Measurements from ENCODE around the gene CAMSAP2. TPM values are rescaled to one million over a fixed set of nuclear protein-coding genes. Genes with fewer than 3 reads are reported as not detected.

CAMSAP2 gene
- total RNA-seq, 1 experiment from 2014 or later = 28.6 TPM

DNA sequence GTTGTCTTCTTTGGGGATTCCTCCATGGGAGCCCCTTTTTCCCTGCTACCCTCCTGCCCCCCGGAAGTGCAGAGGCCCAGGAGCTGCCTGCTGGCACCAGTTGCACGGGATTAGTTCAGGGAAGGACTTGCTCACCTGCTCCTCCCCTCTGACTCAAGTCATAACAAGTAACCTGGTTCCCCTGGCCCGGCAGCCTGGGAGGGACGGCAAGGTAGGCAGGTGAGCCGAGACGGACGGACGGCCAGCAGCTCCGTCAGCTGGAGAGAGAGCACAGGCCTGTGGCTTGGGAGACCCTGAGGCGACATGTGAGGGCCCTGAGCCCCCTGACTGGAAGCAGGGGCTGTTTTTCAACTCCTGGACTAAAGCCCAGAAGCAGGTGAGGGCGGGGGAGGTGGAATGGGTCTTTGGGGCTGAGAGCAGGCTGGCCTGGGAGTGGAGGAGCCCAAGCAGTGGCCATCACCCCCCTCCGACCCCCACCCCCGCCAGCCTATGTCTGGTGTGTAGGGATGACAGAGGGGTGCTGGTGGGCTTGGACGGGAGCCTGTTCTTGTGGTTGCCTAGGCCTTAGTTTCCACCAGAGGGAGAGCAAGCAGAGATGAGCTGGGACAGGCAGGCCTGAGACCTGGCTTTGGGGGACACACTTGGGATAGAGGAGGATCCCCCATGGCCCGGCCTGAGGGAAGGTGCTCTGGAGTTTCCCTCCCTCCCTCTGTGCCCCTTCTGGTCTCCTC, 156.2 kb downstream of the CAMSAP2 start, which contains the start of gene INAVA:
INAVA (plus strand) TSS at position 189 of the 731 bp plus-strand sequence. CDS start 3,501 bp downstream, outside the sequence.
- H3K27me3 ChIP-seq (ENCODE audit: low read length) = no peaks in the 10 kb centered on the region
- H3K9me3 ChIP-seq (ENCODE audit: low read length) = no peaks in the 10 kb centered on the region
- TF ChIP-seq CTCF (conservative IDR thresholded peaks at IDR 0.05; ENCODE audit: low read depth, low read length) (peak; percentile 48; the same call in 1 of the 2 replicates), EZH2phosphoT487 (IDR thresholded peaks at IDR 0.05; ENCODE audit: borderline replicate concordance, low read length) (no peak)
- peak within 1 kb of the TSS; percentile 54 for H2AFZ ChIP-seq (ENCODE audit: low read length)
- H3K9ac ChIP-seq (ENCODE audit: low read length) = peak within 1 kb of the TSS; percentile 62
- DNase-seq (peak; percentile 99), ATAC-seq (peak; percentile 11)
- peak within 1 kb of the TSS; percentile 86 for H3K4me2 ChIP-seq (ENCODE audit: low read length)
- H4K20me1 ChIP-seq (ENCODE audit: low read length) = peaks cover 11% of the 10 kb centered on the region
- TSS peak; percentile 35 for BruUV-seq (replicated peaks)
- CTCF ChIA-PET = interaction anchor here (0.5 to 0.6 kb wide), 2 partner anchors 126 to 546 kb away, joined by 4 to 5 read pairs; no protein-coding TSS in a partner anchor
- peaks cover 82% of the 10 kb centered on the region for H3K79me2 ChIP-seq (ENCODE audit: low read length)
- H3K27ac ChIP-seq (ENCODE audit: low read length) = peak within 1 kb of the TSS; percentile 74
- no peaks in the 10 kb centered on the region for H3K9me2 ChIP-seq (replicated peaks; ENCODE audit: low read length)
- peaks cover 17% of the 10 kb centered on the region for H3K36me3 ChIP-seq (ENCODE audit: low read depth, low read length)
- POLR2A ChIA-PET (ENCODE audit: unreplicated experiment) = interaction anchor here (0.6 to 1.3 kb wide), 2 partner anchors 53 to 225 kb away, joined by 4 to 5 read pairs; partner anchors contain the start of gene DDX59
- intact Hi-C loops (cut with micrococcal nuclease) = loop anchor here (5.0 kb wide), 1 partner anchor 217 kb away; the partner anchor contains the start of gene CACNA1S
- peak within 1 kb of the TSS; percentile 67 for H3K4me3 ChIP-seq (ENCODE audit: low read length)
- H3F3A ChIP-seq (ENCODE audit: low read length, unreplicated experiment) = peaks cover 13% of the 10 kb centered on the region
- H3K4me1 ChIP-seq (ENCODE audit: insufficient read depth, low read length) = peaks cover 73% of the 10 kb centered on the region

GRCh38 chr1:200895443-200895789, 156.7 kb downstream of the CAMSAP2 start:
- Histone ChIP-seq H3K27me3 (ENCODE audit: low read length) (no peaks in the 10 kb centered on the region), H3F3A (ENCODE audit: low read length, unreplicated experiment) (peaks cover 13% of the 10 kb centered on the region), H3K4me3 (ENCODE audit: low read length) (peak overlapping the region; percentile 67), H3K9me2 (replicated peaks; ENCODE audit: low read length) (no peaks in the 10 kb centered on the region), H3K4me1 (ENCODE audit: insufficient read depth, low read length) (peaks cover 71% of the 10 kb centered on the region), H3K36me3 (ENCODE audit: low read depth, low read length) (peaks cover 23% of the 10 kb centered on the region), H4K20me1 (ENCODE audit: low read length) (peaks cover 11% of the 10 kb centered on the region), H3K27ac (ENCODE audit: low read length) (peak overlapping the region; percentile 74), H3K4me2 (ENCODE audit: low read length) (peak overlapping the region; percentile 86), H3K9me3 (ENCODE audit: low read length) (no peaks in the 10 kb centered on the region), H3K79me2 (ENCODE audit: low read length) (peaks cover 82% of the 10 kb centered on the region), H3K9ac (ENCODE audit: low read length) (peak overlapping the region; percentile 62), H2AFZ (ENCODE audit: low read length) (no peak overlapping the region)
- no TSS peak for BruUV-seq (replicated peaks)
- no peak for ATAC-seq
- intact Hi-C loops (cut with micrococcal nuclease) = no loop called here
- ChIA-PET CTCF (interaction anchor here (0.5 kb wide), 1 partner anchor 547 kb away, joined by 4 read pairs; no protein-coding TSS in a partner anchor), POLR2A (ENCODE audit: unreplicated experiment) (interaction anchor here (0.6 to 1.3 kb wide), 2 partner anchors 54 to 225 kb away, joined by 4 to 5 read pairs; partner anchors contain the start of gene DDX59)
- TF ChIP-seq CTCF (conservative IDR thresholded peaks at IDR 0.05; ENCODE audit: low read depth, low read length) (no peak), EZH2 (IDR thresholded peaks at IDR 0.05; ENCODE audit: low read length, unreplicated experiment) (no peak), EZH2phosphoT487 (IDR thresholded peaks at IDR 0.05; ENCODE audit: borderline replicate concordance, low read length) (no peak)
- peak; percentile 62 for DNase-seq
